ENCODE results near the gene PIGS.
"Not testable (repeated sequence)": the region's sequence is repeated elsewhere in the genome, so short reads cannot be mapped to it uniquely, and the experiment has no call there.

Gene PIGS

DNA sequence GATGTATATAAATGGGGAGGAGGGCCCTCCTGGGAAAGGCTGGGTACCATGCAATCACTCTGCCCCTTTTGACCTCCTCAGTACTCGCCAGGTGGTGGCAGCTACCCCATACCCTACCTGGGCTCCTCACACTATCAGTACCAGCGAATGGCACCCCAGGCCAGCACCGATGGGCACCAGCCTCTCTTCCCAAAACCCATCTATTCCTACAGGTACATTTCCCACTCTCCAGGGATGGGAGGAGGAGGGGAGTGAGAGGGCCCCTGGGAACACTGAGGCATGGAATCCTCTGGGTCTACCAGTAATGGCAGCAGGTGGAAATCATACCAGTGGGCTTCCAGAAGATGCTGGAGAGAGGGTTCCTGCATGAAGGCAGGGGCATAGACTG lies 42.3 kb downstream of the PIGS start:
- DNase-seq (ENCODE audit: low read depth): no peak

DNA sequence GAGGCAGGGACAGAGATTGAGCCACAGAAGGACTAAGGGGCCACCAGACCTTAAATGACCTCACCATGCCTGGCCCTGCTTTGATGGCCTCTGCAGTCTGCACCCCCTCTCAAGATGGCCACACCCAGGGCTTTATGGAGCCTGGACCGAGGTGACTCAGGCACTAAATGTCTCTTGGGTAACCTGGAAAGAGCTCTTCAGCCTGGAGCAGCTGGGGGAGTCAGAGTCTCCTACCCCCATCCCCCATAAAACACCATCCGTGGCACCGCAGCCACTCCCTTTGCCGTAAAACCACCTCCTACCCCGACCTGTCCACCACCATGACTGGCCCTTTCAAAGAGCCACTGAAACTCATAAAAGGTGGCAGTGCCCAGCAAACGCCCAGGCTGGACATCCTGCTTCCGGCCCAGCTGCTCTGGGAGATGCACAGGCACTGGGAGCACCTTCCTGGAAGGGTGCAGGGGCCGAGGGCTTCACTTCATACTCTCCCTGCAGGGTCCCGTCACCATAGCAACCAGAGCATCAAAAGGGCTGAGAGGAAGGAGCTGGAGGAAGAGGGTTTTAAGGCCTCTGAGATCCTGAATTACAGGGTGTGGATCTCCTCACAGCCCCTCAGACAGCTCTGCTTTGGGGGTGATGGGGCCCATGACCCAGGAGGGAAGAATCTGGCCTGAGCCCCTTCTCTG lies 42.9 kb downstream of the PIGS start:
- no peak for DNase-seq (ENCODE audit: low read depth)

DNA sequence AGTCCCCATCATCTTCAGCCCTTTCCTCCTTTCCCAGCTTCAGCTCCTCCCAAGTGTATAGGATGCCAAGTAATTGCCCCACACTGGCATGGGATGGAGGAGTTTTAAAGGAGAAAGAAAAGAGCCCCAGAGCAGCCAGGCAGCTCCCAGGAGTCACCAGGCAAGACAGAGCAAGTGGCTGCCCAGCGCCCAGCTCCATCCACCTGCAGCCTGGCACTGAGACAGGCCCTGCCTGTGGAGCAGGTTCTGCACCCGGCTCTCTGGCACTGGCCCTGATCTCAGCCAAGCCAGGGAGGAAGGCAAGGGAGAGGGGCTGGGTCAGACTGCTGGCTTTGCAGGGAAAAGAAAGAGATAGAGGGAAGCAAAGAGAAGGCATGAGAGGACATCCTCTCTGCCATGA lies 43.5 kb downstream of the PIGS start:
- DNase-seq (ENCODE audit: low read depth): no peak

DNA sequence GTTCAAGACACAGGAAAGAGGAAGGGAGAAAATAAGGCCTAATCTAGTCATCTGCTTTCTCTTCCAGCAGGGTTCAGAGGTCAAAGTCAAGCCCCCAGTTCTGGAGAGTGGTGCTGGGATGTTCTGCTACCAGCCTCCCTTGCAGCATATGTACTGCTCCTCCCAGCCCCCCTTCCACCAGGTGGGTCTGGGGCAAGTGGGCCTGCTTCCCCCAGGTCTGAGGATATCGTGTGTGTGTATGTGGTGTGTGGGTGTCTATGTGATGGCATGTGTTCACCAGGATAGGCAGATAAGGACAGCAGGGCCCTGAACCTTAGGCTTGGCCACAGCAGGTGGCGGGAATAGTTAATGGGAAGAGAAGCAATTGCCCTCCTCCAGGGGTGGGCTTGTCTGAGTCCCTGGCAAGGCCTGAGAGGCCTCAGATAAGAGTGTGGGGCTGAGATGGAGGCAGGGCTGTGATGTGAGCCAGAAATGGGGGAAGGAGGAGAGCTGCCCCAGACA lies 44.1 kb downstream of the PIGS start:
- no peak for DNase-seq (ENCODE audit: low read depth)

DNA sequence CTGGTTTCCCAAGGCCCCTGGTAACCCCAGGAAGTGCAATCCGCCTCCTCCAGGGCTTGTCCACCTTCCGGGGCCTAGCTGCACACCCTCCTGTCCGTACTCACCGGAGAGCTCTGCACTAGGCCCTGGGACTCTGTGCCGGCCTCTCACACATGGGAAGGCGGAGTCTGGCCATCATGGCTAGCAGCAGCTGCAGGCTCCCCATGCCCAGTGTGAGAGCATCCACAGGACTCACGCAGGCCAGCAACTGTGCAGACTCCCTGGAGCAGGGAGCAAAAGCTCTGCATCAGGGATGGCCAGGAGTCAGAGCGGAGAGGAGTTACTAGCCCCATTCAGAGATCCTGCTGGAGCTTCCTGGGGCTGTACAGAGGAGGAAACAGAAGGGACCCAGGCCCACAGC lies 44.9 kb downstream of the PIGS start:
- DNase-seq (ENCODE audit: low read depth): no peak

DNA sequence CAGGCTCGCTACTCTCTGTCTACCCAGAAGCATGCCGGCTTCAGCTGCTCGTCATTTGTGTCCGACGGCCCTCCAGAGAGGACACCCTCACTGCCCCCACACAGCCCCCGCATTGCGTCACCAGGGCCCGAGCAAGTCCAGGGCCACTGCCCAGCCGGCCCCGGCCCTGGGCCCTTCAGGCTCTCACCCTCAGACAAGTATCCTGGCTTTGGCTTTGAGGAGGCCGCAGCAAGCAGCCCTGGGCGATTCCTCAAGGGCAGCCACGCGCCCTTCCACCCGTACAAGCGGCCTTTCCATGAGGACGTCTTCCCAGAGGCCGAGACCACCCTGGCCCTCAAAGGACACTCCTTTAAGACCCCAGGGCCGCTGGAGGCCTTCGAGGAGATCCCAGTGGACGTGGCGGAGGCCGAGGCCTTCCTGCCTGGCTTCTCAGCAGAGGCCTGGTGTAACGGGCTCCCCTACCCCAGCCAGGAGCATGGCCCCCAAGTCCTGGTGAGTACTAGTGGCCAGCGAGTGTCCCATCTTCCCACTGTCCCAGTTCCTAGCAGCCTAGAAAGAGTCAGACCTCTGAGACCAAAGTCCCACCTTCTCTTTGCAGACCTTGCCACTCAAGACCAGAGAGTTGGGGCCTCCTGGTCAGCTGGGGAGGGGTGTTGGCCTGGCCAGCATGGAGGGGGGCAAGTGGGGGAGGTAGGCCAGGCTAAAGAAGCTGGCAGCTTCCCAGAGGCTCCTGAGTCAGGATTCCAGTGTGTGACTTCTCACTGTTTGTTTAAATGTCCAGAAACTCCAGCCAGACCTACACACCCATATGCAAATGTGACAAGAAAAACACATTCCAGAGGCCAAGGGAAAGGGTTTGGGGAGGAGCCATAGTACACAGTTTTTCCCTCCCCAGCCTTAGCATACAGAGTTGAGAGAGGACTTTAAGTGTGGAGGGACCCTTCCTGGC lies 46.6 kb downstream of the PIGS start:
- DNase-seq (ENCODE audit: low read depth): no peak

DNA sequence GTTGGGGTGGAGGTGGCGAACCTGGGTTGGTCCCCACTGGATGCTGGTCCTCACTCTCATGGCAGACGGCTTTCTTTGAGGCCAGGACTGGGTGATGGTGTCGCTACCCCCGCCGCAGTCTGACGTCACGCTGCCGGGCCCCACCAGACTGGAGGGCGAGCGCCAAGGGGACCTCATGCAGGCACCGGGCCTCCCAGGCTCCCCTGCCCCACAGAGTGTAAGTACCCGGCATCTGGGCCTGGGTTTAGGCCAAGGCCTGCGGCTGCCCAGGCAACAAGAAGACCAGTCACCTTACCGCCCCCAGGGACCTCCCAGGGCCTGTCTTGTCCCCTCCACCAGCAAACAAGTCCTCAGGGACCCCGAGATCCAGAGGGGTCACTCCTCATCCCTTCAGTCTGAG lies 47.4 kb downstream of the PIGS start:
- DNase-seq (ENCODE audit: low read depth): no peak

DNA sequence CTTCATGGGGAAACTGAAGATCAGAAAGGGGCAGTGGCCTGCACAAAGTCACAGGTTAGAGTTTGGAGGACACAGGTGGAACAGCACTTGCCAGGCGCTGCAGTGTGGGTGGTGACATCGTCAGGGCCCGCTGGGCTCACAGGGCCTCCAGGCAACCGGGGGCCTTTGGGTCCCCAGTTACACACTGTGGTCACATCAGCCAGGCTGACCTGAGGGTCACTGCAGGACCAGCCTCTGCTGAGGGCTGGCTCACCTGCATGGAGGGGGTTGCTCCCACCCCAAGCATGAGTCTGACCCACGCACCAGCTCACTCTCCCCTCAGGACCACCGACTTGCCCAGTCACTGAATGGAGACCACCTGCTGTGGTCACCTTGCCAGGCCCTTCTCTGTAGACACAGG lies 48.1 kb downstream of the PIGS start:
- no peak for DNase-seq (ENCODE audit: low read depth)

DNA sequence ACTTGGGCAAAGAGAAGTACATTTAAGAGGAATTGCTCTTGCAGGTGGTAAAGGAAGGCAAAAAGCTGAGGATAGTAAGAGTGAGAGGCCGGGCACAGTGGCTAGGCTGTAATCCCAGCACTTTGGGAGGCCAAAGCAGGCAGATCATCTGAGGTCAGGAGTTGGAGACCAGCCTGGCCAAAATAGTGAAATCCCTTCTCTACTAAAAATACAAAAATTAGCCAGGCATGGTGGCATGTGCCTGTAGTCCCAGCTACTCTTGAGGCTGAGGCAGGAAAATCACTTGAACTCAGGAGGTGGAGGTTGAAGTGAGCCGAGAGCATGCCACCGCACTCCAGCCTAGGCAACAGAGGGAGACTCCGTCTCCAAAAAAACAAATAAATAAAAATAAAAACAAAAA lies 49.0 kb downstream of the PIGS start:
- not testable (repeated sequence) for DNase-seq (ENCODE audit: low read depth)

DNA sequence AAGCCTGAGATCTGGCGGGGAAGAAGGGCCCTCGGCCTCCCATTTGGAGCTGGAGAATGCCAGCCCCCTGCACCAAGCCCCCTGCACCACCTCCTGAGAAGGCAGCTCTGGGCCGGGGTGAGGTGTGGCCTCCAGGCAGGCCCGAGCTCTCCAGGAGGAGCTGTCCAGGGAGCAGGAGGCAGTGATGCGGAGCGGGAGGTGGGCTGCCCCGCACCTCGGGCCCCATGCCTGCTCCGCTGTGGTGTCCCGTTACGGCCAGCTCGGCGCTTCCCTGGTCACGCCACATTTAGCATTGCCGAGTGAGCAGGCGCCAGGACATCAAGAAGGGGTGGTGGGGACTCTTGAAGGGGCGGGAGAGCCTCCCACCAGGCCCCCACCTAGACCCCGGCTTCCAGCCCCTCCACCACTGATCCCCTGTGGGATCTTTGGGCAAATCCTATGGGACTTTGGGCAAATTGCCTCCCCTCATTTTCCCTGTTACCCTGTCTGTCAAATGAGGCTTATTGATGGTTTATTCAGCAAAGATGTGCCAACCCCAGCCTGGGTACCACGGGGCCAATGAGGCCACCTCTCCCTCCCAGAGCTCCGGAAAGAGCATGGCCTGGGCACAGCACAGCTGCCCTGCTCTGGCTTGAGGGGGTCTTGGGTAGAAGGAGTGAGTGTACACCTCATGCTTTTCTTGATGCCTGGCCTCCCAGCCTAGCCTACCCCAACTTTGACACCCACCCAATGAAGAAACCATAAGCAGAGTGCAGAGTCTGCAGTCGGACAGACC lies 49.8 kb downstream of the PIGS start:
- no peak for DNase-seq (ENCODE audit: low read depth)

DNA sequence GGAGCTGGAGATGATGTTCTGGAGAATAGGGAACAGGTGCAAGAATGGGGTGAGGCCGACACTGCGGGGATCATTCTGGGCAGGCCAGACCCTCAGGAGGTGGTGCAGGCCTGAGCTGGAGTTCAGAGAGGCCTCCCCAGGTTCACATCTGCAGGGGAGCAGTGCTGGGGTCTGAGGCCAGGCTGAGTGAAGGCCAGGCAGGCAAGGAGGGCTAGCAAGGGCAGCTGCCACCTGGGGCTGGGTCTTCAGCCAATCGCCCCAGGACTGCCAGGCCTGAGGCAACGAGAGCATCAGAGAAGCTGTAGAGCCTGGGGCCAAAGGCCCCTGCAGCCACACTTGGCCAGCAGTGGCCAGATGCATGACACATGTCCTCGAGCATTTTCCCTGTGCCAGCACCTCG lies 50.6 kb downstream of the PIGS start:
- no peak for DNase-seq (ENCODE audit: low read depth)

DNA sequence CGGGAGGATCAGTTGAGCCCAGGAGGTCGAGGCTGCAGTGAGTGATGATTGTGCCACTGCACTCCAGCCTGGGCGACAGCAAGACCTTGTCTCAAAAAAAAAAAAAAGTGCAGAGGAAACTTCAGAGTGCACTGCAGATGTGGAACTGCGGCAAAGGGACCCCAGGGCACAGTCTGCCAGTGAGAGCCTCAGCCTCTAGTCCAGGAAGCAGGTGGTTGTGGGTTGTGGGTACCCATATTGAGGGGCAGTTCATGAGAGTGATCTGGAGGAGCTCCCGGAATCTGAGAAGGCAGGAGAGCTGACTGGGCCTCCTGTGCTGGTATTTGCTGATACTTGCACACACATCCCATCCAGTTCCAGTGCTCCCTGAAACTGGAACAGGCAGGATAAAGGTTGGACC lies 52.1 kb downstream of the PIGS start:
- DNase-seq (ENCODE audit: low read depth): no peak

DNA sequence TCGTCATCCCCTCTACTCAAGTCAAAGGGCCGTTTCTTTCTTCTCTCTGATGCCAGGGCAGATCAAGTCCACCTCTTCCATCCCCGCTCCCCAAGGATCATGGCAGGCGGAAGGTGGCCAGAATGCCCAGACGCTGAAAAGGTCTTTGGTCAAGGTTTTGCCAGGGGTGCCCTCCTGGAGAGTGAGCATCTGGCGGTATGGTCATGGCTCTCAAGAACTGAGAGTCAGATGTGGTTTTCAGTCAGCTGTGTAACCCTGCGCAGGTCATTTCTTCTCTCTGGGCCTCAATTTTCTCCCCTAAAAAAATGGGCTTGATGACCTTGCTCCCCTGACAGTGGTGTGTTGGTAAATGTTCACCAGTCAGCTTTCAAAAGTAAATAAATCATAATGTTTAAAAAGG lies 52.7 kb downstream of the PIGS start:
- DNase-seq (ENCODE audit: low read depth): no peak

DNA sequence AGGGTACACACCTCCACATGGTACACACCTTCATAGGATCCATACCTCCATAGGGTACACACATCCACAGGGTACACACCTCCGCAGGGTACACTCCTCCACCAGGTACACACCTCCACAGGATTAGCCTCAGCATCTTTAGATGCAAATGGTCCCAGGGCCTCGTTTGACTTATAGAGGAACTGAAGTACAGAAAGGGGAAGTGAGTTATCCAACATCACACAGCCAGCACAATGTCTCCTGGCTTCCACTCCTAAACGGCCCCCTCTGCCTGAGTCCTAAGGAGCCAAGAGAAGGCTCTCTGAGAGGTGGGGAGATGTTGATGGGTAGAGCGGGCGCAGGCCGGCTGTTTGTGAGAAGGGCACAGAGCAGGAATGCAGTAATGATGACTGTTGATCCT lies 53.2 kb downstream of the PIGS start:
- no peak for DNase-seq (ENCODE audit: low read depth)

DNA sequence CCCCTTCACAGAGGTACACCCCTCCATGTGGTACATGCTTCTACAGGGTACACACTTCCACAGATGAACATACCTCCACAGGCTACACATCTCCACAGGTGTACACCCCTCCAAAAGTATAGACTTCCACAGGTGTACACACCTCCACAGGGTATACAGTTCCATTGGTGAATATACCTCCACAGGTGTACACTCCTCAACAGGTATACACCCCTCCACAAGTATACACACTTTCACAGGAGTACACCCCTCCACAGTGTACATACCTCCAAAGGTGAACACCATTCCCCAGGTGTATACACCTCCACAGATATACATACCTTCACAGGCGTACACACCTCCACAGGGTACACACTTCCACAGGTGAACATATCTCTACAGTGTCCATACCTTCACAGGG lies 55.8 kb downstream of the PIGS start:
- no peak for DNase-seq (ENCODE audit: low read depth)

DNA sequence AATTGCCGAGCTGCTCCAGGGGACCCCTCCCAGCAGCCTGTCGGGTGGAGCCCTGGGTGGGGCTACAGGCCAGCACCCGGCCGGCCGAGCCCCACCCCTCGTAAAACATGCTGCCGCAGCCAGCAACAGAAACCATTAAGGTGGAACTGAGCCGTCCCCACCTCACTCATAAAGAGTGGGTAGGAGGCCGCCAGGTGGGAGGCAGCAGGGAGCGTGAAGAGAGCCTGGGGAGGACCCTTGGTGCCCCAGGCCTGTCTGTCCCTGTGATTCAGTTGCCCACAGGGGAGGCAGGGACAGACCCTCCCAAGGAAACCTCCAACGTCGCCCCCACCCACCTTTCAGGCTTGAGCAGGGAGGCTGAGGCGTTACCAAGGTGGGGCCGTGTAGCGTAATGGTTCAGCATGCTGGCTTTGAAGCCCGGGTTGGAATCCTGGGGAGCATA lies 56.7 kb downstream of the PIGS start:
- DNase-seq (ENCODE audit: low read depth): no peak

DNA sequence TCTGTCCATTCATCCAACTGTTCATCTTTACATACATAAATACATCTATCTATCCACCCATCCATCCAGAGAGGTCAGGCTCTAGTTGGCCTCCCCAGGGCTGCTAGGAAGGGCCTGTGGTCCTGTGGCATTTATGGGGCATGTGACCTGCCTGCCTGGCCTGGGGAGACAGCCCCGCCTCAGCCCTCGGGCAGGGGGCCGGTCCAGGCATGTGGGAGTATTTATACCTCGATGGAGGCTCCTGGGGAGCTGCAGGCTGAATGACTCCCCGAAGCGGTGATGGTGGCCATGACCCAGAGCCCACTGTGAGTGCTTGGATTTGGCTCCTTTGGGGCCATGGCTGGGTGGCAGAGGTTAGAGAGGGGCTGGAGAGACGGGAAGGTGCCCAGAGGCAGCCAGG lies 57.8 kb downstream of the PIGS start:
- no peak for DNase-seq (ENCODE audit: low read depth)

DNA sequence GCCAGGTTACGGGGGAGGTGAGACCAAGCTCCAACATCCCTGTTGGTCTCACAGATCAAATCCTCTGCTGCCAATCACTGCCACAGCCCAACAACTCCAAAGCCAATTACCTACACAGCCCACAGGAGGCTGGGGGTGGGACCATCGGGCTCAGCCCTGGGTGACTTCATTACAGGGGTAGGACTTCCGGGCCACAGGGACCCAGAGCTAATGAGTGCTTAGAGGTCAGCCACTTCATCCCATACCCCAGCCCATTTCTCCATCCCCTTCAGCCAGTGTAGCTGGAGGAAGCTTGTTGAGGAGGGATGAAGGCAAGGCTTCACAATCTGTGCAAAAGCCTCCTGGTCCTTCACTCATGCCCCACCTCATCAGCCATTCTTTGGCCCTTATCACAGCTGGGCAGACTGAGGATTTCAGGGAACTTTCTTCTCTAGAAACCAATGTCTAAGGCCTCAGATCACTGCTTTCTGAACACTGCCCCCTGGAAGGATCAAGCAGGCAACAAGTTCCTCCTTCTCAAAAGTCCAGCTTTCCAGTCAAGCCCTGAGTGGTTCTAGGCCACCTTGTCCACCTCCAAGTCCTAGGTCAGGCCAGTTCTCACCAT lies 59.4 kb downstream of the PIGS start:
- DNase-seq (ENCODE audit: low read depth): no peak

DNA sequence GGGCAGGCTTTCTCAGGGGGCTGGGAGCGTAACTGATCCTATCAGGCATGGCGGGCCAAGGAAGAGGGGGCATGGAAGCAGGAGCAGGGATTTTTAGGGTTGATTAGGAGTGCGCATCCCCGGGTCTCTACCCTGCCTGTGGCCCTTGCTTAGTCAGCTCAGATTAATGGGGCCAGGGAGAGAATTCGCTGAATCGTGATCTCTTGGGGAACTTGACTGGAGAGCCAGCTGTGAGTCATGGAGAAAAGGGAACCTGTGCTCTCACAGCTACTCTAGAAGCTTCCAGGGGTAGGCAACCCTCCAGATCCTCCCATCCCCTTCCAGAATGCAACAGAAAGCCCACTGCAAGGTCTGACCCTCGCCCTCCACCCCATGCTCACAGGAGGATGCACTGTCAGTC lies 61.5 kb downstream of the PIGS start:
- DNase-seq (ENCODE audit: low read depth): no peak

DNA sequence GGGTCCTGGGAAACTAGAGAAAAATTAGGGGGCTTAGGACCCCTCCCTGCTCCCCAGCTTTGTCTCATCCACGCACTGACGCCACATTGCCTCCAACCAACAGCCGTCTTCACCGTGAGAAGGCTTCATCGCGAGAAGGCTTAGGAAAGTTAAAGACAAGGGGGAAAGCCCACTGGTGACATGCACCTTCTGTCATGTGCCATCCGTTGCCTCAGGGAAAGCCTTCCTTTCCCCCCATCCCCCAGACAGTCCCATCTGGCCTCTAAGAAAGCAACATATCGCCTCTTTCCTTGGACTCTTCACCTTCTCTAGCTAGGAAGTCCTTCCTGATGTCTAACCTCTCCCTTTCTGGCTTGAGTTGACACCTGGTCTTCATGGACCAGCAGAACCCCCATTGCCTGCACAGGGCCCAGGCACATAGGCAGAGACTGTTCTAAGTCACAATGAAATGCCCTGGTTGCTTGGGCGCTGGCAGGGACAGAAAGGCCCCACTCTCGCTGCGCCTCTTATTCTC lies 63.1 kb downstream of the PIGS start:
- DNase-seq (ENCODE audit: low read depth): no peak

DNA sequence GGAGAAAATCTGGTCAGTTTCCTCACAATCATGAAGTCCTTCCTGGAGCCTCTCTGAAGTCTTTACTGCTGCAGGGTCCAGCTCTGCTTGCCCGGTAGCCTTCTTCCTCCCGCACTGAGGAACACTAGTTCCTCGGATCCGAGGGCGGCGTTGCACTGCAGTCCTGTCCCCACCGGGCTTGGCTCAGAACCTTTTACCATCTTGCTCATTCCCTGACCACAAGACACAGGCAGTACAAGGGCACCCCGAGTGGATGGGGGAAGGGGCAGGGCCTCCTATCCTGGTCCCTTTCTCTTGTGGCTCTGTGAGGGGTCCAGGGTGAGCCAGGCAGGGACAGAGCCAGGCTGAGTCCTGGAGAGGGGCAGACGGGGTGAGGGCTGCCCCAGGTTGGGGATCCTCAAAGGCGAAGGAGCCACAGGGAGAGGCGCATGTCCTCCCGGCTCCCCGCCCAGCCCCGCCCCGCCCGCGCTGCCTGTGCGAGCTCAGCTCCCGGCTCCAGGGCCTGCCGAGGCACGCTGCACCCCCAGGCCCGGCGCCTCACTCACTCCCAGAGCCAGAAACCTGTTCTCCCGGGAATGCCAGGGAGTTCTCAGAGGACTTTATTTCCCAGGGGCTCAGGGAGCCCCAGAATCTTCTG lies 63.6 kb downstream of the PIGS start:
- no peak for DNase-seq (ENCODE audit: low read depth)
